IMR-90 (cell line): ENCODE data around the gene DENND1B. TPM values are rescaled to one million over a fixed set of nuclear protein-coding genes. Genes with fewer than 3 reads are reported as not detected.

Source experiments
- ATAC-seq: fragments of 200-7000 bp; cut with Tn5 transposase; 2 replicates; pipeline ENCODE4 v1.9.1; 2020; ENCODE audit warnings: low read depth, mild to moderate bottlenecking, moderate library complexity
- BruUV-seq: library from RNA; stranded (reverse); fragments of 400-500 nt; replicated peaks from 2 replicates; lab custom pipeline; 2021; lab: Mats Ljungman, UMichigan
- CTCF ChIA-PET: fragments of 300-600 bp; formaldehyde crosslinking; extraction: SDS; loops from one replicate; lab custom pipeline; 2021; ENCODE audit warnings: antibody characterized with exemption; lab: Yijun Ruan, JAX
- POLR2A ChIA-PET: fragments of 300-600 bp; sonication (Branson Sonifier 250); formaldehyde crosslinking; loops from one replicate; lab custom pipeline; 2022; ENCODE audit warnings: antibody characterized with exemption; ENCODE audit not compliant: unreplicated experiment; lab: Charles Lee
- DNase-seq: peaks from one replicate; pipeline ENCODE4 v3.0.0; 2013
- H2AFZ ChIP-seq: replicated peaks from 2 replicates; pipeline ENCODE3; 2013; ENCODE audit warnings: low read length, mild to moderate bottlenecking; ENCODE audit not compliant: poor library complexity
- H2AK5ac ChIP-seq: 2 replicates; pipeline ENCODE4 v1.6.1; 2013; ENCODE audit warnings: low read depth, low read length, inconsistent platforms
- H2AK9ac ChIP-seq: replicated peaks from 2 replicates; pipeline ENCODE3; 2013; ENCODE audit warnings: mild to moderate bottlenecking, low read depth, low read length, moderate library complexity; ENCODE audit not compliant: poor library complexity
- H2BK120ac ChIP-seq: 2 replicates; pipeline ENCODE4 v1.6.1; 2013; ENCODE audit warnings: low read depth, low read length, inconsistent platforms
- H2BK15ac ChIP-seq: 3 replicates; pipeline ENCODE4 v1.6.1; 2013; ENCODE audit warnings: low read depth, low read length, inconsistent platforms
- H2BK20ac ChIP-seq: 2 replicates; pipeline ENCODE4 v1.6.1; 2013; ENCODE audit warnings: low read depth, mild to moderate bottlenecking, inconsistent platforms, low read length, moderate library complexity
- H2BK5ac ChIP-seq: 2 replicates; pipeline ENCODE4 v1.6.1; 2013; ENCODE audit warnings: mild to moderate bottlenecking, low read depth, low read length, inconsistent platforms; ENCODE audit not compliant: poor library complexity, severe bottlenecking
- H3K14ac ChIP-seq: replicated peaks from 2 replicates; pipeline ENCODE4 v1.6.1; 2013; ENCODE audit warnings: low read depth, low read length, inconsistent platforms
- H3K18ac ChIP-seq: 2 replicates; pipeline ENCODE4 v1.6.1; 2013; ENCODE audit warnings: low read depth, low read length, control low read depth
- H3K23ac ChIP-seq: 2 replicates; pipeline ENCODE4 v1.6.1; 2013; ENCODE audit warnings: low read depth, low read length, inconsistent platforms
- H3K27ac ChIP-seq: 2 replicates; pipeline ENCODE4 v1.5.1; 2013; ENCODE audit warnings: mild to moderate bottlenecking, control low read depth, low read length; ENCODE audit not compliant: insufficient read depth
- H3K27me3 ChIP-seq: 2 replicates; pipeline ENCODE4 v1.6.1; 2013; ENCODE audit warnings: low read length; ENCODE audit not compliant: control insufficient read depth, insufficient read depth
- H3K36me3 ChIP-seq: 2 replicates; pipeline ENCODE4 v1.6.1; 2013; ENCODE audit warnings: low read length, mixed read lengths; ENCODE audit not compliant: control insufficient read depth, insufficient read depth
- H3K4ac ChIP-seq: 2 replicates; pipeline ENCODE4 v1.6.1; 2013; ENCODE audit warnings: low read depth, low read length, inconsistent platforms
- H3K4me1 ChIP-seq: 2 replicates; pipeline ENCODE4 v1.6.1; 2013; ENCODE audit warnings: low read length, mixed read lengths; ENCODE audit not compliant: control insufficient read depth, insufficient read depth
- H3K4me2 ChIP-seq: 2 replicates; pipeline ENCODE4 v1.6.1; 2013; ENCODE audit warnings: low read depth, mild to moderate bottlenecking, control low read depth, low read length, moderate library complexity
- H3K4me3 ChIP-seq: 2 replicates; pipeline ENCODE4 v1.5.1; 2013; ENCODE audit warnings: low read depth, mild to moderate bottlenecking, control low read depth, low read length, moderate library complexity; ENCODE audit not compliant: insufficient read depth
- H3K56ac ChIP-seq: 2 replicates; pipeline ENCODE4 v1.6.1; 2013; ENCODE audit warnings: low read length, inconsistent platforms; ENCODE audit not compliant: insufficient read depth; ENCODE audit errors: extremely low read depth
- H3K79me1 ChIP-seq, 2 experiments: 2 replicates each; pipeline ENCODE4 v1.6.1; 2013; ENCODE audit warnings: low read length in 2 of 2, inconsistent platforms in 1 of 2, low read depth in 1 of 2
- H3K9ac ChIP-seq: 2 replicates; pipeline ENCODE4 v1.6.1; 2013; ENCODE audit warnings: low read depth, low read length, control low read depth
- H3K9me1 ChIP-seq: 2 replicates; pipeline ENCODE4 v1.6.1; 2013; ENCODE audit warnings: low read length, inconsistent platforms; ENCODE audit not compliant: insufficient read depth
- H3K9me3 ChIP-seq: 2 replicates; pipeline ENCODE4 v1.6.1; 2013; ENCODE audit warnings: low read length; ENCODE audit not compliant: control insufficient read depth, insufficient read depth
- H4K20me1 ChIP-seq: 2 replicates; pipeline ENCODE4 v1.6.1; 2013; ENCODE audit warnings: low read length, inconsistent platforms; ENCODE audit not compliant: insufficient read depth
- H4K5ac ChIP-seq: 2 replicates; pipeline ENCODE4 v1.6.1; 2013; ENCODE audit warnings: mild to moderate bottlenecking, low read depth, low read length, control low read depth
- H4K8ac ChIP-seq, 2 experiments: 2 replicates each; pipeline ENCODE4 v1.6.1; 2013; ENCODE audit warnings: low read depth in 2 of 2, low read length in 2 of 2, control low read depth in 1 of 2, inconsistent platforms in 1 of 2
- H4K91ac ChIP-seq: 2 replicates; pipeline ENCODE4 v1.6.1; 2013; ENCODE audit warnings: low read depth, low read length, inconsistent platforms; ENCODE audit not compliant: insufficient read depth
- BHLHE40 ChIP-seq: fragments of 150-350 bp; IDR thresholded peaks from 2 replicates; pipeline ENCODE4 v1.6.1; 2016; ENCODE audit warnings: mild to moderate bottlenecking, low read depth, low read length
- CEBPB ChIP-seq: IDR thresholded peaks from 2 replicates; pipeline ENCODE4 v1.6.1; 2012; ENCODE audit warnings: low read depth, low read length, improper control_type of control experiment
- RAD21 ChIP-seq: IDR thresholded peaks from 2 replicates; pipeline ENCODE4 v1.6.1; 2012; ENCODE audit warnings: low read length, improper control_type of control experiment
- USF2 ChIP-seq: fragments of 150-350 bp; IDR thresholded peaks from 2 replicates; pipeline ENCODE4 v1.6.1; 2017; ENCODE audit warnings: mild to moderate bottlenecking, antibody characterized with exemption, low read length, low read depth
- WGBS, 2 experiments: methylation state at CpG; one replicate each; pipeline versions ENCODE4 v1.1.5 to v1.1.7; 2013; ENCODE audit warnings: missing lambda C conversion rate in 2 of 2; ENCODE audit not compliant: insufficient read length in 1 of 2; ENCODE audit errors: extremely low coverage in 2 of 2; 5-methylcytosine and 5-hydroxymethylcytosine counted together
- dilution Hi-C: fragments of 300-500 bp; cut with HindIII; formaldehyde crosslinking; loops from one replicate; pipeline ENCODE4 v1.14.3; 2018; ENCODE audit warnings: low sequenced_read_pairs; ENCODE audit not compliant: unreplicated experiment
- in situ Hi-C: fragments of 300-500 bp; cut with MboI; formaldehyde crosslinking; loops from 3 replicates; pipeline ENCODE4 v1.14.3; 2019; ENCODE audit warnings: low sequenced_read_pairs, inconsistent platforms, mixed read lengths
- intact Hi-C: fragments of 100-400 bp; cut with micrococcal nuclease; formaldehyde crosslinking; loops from 2 replicates; pipeline ENCODE4 v1.10.0; 2022
- polyA plus RNA-seq, 3 experiments: library from polyadenylated mRNA; depleted of rRNA; stranded (reverse); fragments of >200 nt; gene quantifications; 2 replicates each; pipeline ENCODE4 v1.2.3, GENCODE V29; 2012; ENCODE audit warnings: low replicate concordance in 1 of 3
- total RNA-seq: library from RNA; depleted of rRNA; stranded (reverse); fragments of >200 nt; gene quantifications from 2 replicates; pipeline ENCODE4 v1.2.3, GENCODE V29; 2012

The DENND1B gene
- total and polyA plus RNA-seq, 2 of the 4 experiments (the other 2 are of a cell fraction) = 4.0 to 24.2 TPM

GRCh38 chr1:197604302-197604701 is 171.0 kb downstream of the DENND1B start:
- in situ Hi-C loops (loop anchor here (25.0 kb wide), 1 partner anchor 858 kb away; no protein-coding TSS in a partner anchor), dilution Hi-C loops (no loop called here), intact Hi-C loops (loop anchor here (10.0 kb wide), 1 partner anchor 700 kb away; no protein-coding TSS in a partner anchor)
- TF ChIP-seq CEBPB = no peak
- TF ChIP-seq RAD21 = no peak
- no peak for TF ChIP-seq USF2
- no peak for TF ChIP-seq BHLHE40
- Histone ChIP-seq H3K18ac (no peak overlapping the region), H3K4me2 (no peak overlapping the region), H3K23ac (no peak overlapping the region), H3K4me1 (no peaks in the 10 kb centered on the region), H2AK9ac (no peak overlapping the region), H3K27ac (no peak overlapping the region), H4K8ac (no peak overlapping the region), H3K9ac (no peak overlapping the region), H3K14ac (no peak overlapping the region), H2BK120ac (no peak overlapping the region), H4K20me1 (no peaks in the 10 kb centered on the region), H3K56ac (no peak overlapping the region), H3K9me3 (no peaks in the 10 kb centered on the region), H3K27me3 (no peaks in the 10 kb centered on the region), H2AK5ac (no peak overlapping the region), H2BK15ac (no peak overlapping the region), H2AFZ (no peak overlapping the region), H3K4me3 (no peak overlapping the region), H4K5ac (no peak overlapping the region), H3K36me3 (no peaks in the 10 kb centered on the region), H4K91ac (no peak overlapping the region), H3K79me1 (no peaks in the 10 kb centered on the region), H3K9me1 (no peaks in the 10 kb centered on the region), H2BK20ac (no peak overlapping the region), H3K4ac (no peak overlapping the region), H2BK5ac (no peak overlapping the region)
- ChIA-PET POLR2A (no interaction called here), CTCF (no interaction called here)
- ATAC-seq = no peak
- no CpG with 5 or more reads among the region's 1 CpG for WGBS, 2 experiments
- BruUV-seq = no TSS peak
- no peak for DNase-seq
